HG03139 (cell line): ENCODE measurements around the gene N4BP2L1.
A peak's percentile ranks its signal among the peaks of the same experiment; 100 is the strongest.

Experiments used
- ATAC-seq: cut with Tn5 transposase; IDR thresholded peaks from one replicate; pipeline ENCODE4 v1.9.1; 2021; ENCODE audit not compliant: unreplicated experiment

The N4BP2L1 gene

DNA sequence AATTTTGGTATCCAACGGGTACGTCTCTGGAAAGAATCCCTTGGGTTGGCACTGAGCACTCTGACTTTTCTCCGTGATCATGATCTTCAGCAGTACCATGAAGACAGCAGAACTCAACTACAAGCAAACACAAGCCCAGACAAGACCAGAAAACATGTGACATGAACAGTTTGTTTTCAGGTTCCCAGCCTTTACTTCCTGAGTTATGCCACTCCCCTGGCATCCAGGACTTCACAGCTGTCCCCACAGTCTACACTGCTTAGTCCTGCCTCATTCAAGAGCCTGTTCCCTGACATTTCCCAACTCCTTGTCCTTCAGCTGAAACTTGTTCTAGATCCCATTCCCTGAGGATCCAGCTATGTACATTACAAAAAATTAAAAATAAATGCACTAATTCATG is 4.9 kb upstream of the N4BP2L1 start:
- ATAC-seq = no peak

DNA sequence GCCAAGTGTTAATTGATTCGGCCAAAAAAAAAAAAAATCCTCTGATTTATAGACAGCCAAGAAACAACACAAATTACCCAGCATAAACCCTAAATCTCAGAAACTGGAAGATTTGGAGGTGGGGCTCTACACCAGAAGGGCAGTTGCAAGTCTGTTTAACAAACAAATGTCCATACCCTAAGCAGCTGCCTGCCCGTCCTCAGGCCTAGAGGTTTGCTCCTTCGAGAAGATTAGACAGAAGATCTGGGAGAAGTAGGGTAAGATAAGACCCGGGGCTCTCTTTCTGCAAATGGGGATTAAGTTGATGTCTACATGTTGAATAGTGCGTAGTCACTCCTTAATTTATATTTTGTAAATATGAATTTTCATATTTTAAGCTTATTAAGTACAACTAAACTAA is 3.4 kb upstream of the N4BP2L1 start:
- ATAC-seq = no peak

DNA sequence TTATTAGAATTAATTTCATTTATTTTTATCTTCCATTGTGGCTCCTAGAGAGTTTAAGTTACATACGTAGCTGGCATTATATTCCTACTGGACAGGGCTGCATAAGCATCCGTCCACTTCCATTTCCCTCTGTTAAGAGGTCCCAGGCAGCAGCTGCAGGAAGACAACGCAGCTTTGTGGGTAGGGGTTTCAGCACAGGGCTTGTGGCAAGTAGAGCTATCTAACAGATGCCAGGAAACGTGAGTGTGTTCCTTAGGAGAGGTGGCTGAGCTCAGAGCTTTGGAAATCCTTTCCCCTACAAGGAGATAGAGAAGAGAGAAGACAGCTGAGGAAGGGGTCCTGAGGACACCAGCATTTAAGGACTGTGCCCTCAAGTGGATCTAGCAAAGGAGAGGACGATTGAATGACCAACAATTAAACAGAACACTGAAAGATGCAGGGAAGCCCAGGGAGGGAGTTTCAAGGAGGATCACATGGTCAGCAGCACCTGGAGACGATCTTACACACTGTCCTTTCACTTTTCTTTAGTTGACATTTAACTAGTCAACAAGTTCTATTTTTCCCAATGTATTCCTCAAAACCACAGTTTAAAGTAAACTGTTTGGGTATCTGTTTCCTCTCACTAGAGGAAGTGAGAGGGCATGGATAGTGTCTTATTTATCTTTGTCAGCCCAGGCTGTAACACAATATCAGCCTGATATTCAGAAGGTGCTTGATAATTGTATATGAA is 2.3 kb upstream of the N4BP2L1 start:
- ATAC-seq = no peak

DNA sequence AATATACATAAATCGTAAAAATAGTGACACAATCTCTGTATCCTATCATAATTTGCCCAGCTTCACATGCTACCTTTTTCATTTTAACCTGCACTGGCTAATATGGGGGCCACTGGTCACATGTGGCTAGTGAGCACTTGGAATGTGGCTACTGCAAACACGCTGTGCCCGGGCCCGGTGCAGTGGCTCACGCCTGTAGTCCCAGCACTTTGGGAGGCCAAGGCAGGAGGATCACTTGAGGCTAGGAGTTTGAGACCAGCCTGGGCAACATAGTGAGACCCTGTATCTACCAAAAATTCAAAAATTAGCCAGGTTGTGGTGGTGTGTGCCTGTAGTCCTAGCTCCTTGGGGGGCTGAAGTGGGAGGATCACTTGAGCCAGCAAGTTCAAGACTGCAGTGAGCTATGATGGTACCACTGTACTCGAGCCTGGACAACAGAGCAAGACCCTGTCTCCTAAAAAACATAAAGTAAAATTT is 1.5 kb upstream of the N4BP2L1 start:
- ATAC-seq = no peak

DNA sequence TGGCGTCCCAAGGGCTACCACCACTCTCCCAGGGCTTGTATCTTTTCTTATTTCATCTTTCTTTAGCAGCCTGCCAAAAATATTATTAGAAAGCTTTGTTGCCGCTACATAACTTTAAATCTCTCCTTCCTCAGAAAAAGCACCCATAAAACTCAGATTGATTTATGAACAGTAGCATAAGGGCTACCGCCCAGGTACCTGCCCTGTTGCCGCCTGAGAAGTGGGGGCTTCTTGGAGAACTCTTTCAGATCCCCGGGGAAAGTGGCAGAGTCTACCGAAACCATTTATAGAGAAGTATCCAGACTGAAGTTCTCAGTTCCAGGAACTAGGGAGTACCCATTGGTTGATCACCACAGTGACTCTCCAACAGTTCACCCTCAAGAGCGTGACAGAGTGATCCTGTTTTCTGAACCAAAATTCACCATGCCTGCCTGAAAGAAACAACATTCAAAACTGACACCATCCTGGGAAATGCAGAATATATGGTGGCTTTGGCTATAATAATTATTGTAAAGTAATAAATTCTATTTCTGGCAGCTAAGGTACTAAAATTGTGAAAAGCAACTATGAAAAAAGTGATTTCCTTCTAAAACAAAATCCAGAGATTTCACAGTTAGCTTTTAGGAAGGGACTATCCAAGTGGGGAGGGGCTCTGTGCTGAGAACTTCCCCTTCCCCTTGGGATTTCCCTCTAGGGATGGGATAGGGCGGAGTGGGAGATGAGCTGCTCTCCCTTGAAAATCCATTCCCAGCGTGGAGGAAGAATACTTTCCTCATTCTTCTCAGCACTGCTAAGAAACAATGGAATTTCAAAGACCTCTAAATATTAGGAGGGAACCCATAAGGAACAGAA is 877 bp upstream of the N4BP2L1 start:
- no peak for ATAC-seq

DNA sequence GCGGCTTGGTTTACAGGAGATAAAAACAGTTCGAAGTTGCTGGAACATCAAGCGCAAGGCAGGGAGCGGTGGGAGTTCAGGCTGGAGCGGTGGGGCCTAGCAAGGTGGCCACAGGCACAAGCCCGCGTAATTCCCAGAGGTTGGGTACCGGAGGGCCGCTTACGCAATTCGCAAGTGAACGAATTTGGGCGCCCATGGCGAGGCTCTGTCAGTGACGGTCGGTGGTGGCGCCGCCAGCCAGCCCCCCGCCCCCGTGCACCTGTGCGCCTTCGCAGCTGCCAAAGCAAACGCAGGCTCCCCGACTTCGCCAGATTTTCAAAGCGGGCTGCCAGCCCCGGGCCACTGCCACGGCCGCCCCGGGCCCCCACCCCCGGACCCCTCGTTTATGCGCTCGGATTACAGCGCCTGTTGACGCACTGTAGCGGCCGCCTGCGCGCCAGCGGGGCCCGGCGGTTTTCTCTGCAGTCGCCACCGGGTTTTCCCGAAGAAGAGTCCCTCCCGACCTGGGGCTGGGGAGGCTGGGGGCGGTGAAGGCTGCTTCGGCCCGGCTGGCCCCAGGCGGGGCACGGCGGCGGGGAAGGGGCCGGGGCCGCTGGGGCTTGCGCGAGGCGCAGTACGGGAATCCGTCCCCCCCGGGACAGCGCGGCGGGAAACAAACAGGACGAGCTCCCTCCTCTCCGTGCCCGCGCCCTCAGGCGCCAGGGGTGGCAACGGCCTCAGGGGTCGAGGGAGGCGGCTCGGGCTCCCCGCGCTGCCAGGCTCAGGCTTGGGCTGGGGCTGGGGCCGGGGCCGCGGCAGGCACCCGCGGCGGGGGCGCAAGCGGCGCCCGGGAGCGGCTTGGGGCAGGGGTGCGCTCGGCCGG is 709 bp downstream of the N4BP2L1 start:
- ATAC-seq = no peak

DNA sequence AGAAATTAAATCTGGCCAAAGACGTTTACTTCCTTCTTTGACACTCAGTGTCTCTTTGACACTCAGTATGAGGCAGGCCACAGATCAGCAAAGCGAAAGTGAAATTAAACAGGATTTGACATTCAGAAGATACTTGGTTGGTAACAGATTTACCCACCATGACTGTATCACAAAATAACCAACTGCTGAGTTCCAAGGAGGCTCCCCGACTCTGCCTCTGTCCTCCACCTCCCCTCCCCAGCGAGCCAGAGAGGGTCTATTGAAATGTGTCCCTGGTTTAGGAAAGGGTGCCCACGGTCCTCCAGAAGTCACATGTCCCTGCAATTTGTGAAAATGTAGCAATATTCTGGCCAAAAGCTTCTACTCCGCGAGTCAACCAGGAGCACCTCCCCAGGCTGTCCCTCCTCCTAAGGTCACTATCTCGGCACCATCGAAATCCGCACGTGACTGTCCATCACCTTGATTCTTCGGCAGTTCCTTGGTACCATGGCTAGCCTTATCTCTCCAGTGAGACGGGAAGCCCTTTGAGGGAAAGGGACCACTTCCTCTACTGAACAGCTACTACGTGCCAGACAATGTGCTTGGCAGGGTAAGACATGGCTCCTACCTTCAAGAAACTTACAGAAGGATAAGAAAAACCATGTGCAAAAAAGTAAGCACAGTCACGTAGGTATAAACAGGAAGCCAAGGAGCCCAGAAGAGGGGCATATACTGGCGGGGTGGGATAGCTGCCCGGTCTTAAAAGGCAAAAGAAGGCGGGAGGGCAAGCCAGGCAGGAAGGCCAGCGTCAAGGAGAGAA is 1.5 kb downstream of the N4BP2L1 start:
- peak; percentile 29 for ATAC-seq

DNA sequence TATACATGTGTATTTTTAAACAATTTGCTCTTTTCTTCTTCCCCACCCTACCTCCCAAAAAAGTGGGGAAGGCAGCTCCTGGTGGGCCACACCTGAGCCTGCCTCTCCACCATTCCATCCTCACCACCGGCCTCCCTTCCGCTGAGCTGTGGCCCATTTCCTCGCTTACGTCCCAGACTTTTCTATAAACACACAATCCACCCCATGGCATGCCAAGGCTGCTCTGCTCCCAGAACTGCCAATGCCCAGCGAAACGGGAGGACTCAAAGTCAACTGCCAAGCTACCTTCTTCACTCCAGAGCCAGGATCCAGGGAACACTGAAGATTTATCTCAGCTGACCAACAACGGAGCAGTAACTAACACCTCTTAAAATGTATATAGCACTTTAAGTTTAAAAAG is 2.8 kb downstream of the N4BP2L1 start:
- no peak for ATAC-seq

DNA sequence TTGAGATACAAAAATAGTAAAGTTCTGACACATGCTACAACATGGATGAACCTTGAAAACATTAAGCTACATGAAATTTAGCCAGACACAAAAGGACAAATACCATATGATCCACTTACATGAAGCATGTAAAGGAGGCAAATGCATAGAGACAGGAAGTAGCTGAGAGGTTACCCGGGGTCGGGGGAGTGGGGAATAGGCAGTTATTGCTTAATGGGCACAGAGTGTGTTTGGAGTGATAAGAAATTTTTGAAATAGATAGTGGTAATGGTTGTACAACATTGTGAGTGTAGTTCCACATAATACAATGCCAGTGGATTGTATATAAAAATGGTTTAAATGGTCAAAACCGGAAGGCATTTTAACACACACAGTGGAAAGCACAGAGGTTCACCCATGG is 4.3 kb downstream of the N4BP2L1 start:
- ATAC-seq = no peak

DNA sequence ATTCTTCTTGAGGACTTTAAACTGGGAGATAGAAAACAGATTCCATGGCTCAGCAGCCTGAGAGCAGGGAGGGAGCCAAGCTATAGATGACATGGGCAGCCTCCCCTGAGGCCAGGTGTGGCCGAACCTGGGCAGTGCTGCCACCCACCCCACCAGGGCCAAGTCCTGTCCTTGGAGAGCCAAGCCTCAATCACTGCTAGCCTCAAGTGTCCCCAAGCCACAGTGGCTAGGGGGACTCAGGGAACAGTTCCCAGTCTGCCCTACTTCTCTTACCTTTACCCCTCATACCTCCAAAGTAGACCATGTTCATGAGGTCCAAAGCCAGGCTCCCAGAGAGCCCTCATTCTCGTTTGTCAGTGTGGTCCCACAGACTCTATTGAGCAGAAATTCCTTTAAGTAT is 8.1 kb downstream of the N4BP2L1 start:
- ATAC-seq = no peak

DNA sequence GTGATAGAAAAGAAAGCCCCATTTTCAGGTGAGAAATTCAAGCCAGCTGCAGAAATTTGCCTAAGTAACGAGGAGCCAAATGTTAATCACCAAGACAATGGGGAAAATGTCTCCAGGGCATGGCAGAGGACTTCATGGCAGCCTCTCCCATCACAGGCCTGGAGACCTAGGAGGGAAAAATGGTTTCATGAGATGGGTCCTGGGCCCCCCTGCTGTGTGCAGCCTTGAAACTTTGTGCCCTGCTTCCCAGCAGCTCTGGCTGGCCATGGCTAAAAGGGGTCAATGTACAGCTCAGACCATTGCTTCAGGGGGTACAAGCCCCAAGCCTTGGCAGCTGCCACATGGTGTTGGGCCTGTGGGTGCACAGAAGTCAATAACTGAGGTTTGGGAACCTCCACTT is 9.9 kb downstream of the N4BP2L1 start:
- no peak for ATAC-seq

DNA sequence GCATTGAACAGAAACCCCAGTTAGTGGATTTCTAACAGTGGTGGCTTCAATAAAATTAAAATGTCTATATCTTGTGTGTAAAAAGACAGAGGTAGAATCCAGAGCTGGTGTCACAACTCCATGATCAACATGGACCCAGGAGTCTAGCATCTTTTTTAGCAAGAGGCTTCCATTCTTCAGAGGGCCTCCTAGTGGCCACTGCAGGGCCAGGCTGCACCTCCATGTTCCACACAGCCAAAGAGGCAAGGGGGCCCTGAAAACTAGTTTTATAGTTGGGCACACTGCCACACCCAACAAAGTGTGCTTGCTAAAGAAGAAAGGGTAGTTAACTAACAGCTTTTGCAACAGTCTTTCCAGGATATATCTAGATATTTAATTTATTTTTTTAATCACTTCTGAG is 12.9 kb downstream of the N4BP2L1 start:
- no peak for ATAC-seq

DNA sequence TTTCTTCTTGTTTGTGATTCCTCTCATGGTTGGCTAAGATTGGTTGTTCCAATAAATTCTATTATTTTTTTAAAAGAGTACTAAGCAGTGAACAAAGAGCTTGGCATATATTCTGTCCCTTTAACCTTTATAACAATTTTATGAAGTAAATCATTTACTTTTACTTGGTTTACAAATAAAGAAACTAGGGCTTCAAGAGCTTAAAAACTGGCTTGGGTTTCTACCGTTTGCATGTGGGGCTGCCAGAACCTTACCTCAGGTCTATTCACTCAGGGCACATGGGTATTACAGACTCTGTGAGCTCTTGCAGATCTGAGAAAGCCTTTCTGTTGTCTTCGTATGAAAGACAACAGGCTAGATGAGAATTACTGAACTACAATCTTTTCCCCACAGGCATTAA is 13.3 kb downstream of the N4BP2L1 start:
- no peak for ATAC-seq

DNA sequence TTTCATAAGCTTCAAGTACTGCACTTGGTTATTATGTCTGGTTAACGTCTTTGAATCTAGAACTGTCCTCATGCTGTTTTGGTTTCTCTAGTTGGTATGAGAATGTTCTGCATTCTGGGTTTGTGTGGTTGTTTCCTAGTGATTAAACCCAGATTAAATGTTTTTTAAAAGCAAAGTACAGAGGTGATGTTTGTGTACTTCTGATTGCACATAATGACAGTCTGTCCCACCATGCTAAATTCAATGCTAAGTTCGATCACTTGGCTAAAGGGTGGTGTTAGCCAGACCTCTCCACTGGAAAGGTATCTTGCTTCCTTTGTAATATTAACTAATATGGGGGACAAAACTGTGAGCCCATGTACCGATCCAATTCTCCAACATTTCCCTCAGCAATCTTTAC is 14.6 kb downstream of the N4BP2L1 start:
- no peak for ATAC-seq

DNA sequence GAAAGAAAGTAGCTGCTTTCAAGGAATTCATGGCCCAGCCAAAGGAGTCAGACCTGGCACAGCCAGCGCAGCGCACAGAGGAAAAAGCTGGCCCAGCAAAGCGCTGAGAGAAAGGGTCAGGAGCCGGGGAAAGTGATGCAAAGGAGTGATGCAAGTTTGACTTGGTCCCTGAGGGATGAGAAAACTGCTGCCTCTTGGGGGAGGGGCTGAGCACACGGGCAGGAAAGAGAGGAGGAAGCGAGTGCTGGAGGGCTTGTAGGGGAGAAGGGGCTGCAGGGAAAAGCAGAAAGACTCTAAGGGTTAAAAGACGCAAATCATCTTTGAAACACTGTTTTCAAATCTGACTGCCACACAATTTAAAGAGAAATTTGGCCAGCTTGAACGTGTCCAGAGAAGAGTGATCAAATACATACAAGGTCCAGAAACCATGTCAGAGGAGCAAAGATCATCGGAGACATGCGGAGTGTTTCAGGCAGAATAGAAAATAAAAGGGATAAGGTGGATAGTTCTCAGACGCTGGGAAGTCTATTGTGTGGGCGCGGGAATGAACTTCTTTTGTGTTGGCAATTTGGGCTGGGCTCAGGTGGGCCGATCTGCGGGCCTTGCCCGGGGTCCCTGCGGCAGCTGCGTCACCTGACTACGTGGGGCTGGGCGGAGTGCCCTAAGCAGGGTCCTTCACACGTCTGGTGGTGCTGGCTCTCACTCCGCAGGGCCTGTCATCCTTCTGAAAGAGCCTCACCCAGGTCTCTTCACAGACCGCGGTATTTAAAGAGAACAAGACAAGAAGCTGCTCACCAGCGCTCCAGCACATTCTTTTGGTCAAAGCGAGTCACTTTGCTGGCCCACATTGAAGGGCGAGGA is 18.1 kb downstream of the N4BP2L1 start:
- no peak for ATAC-seq

DNA sequence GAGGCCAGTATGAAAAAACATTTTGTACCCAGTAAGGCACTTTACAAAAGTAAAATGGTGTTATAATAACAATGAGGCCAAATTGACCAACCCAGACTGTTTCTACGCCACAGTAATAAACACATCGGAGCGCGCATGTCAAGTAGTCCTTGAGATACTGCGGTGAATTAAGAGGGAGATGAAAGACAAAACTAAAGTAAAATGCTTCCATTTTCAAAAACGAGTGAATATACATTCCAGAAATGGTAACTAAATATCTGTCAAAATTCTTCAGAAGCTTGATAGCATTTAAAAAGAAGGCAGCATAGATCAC is 19.0 kb downstream of the N4BP2L1 start:
- ATAC-seq = no peak

DNA sequence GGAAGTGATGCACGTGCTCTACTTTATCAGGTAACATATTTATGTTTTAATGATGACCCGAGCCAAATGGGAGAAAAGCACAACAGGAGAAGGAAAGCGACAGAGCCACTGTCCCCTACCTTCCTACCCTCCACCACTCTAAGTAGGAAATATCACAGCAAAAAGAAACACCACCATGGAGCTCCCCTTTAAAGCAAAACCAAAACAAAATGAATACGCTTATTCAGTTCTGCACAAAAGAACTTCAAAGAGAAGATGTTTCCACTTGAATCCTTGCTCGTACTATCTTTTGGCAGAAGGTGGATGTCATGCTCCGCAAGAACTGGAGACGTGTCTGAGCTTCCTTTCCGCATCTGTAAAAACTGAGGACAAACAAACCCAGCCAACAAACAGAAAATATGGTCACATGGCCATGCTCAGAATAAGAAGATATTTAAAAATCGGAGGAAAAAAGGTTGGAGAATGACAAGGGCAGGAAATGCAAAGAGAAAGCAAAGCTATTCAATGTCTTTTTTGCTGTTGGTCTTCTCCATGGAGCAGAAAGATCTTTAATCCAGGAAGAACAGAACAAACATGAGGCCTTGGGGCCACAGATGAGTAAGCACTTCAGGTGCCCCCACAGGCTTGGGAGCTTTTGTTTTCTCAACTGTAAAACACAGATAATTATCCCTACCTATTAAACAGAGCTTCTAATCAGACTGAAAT is 19.5 kb downstream of the N4BP2L1 start:
- ATAC-seq = no peak

DNA sequence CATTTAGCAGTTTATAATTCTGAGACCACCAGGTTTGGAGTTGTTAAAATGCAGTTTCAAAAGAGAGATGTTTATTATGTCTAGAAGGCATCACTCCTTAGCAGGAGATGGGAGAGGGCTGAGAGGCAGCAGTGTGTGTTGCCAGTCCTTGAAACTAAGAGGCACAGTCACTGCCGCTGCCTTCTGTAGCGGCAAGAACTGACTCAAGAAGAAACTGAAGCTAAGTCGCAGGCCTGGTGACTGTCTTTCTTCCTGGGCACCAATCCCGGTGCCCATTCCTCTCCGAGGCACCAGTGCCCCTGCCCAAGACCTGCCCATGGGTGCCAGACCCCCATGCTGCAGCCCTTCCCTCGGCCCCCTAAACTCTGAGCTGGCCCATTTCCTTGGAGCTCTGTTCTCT is 20.1 kb downstream of the N4BP2L1 start:
- no peak for ATAC-seq

DNA sequence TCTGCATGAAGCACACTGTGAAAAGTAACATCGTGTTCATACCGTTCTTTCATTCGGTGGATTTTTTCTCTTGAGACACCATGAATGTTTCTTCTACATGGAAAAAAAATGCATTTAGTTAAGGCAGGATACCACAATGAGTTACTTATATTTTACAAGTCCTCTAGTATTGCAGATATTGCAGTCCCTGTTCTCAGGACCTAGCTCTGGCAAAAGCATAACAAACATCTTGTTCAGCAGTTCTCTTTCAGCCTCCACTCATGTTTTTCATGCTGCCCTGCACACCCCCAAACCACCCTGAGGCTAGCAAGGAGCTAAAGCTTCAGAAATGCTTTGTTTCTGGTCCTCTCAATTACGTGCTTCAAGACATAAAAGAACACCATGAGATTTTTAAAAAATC is 24.8 kb downstream of the N4BP2L1 start:
- no peak for ATAC-seq
